HepG2 (cell line): ENCODE measurements around the gene GALR2. TPM values are rescaled to one million over a fixed set of nuclear protein-coding genes. Genes with fewer than 3 reads are reported as not detected.

Source experiments
- ARNT2 ChIP-seq: sonication (generic); formaldehyde crosslinking; IDR thresholded peaks from 2 replicates; pipeline ENCODE4 v1.8.0; 2022; ENCODE audit warnings: mild to moderate bottlenecking, low read depth, missing genetic modification reagents, moderate library complexity
- CEBPB ChIP-seq: IDR thresholded peaks from 2 replicates; pipeline ENCODE4 v1.6.1; 2011; ENCODE audit warnings: low read depth, low read length, improper control_type of control experiment, borderline replicate concordance
- CREB1 ChIP-seq, 2 experiments: fragments of 450-650 bp in 1 of 2; IDR thresholded peaks; 2 replicates each; pipeline ENCODE4 v1.6.1; 2016 to 2017; ENCODE audit warnings: control low read depth in 1 of 2, mild to moderate bottlenecking in 1 of 2, missing compliant biosample characterization in 1 of 2, missing genetic modification characterization in 1 of 2
- DMTF1 ChIP-seq: sonication (generic); formaldehyde crosslinking; IDR thresholded peaks from 2 replicates; pipeline ENCODE4 v1.4.0; 2020; ENCODE audit warnings: mild to moderate bottlenecking, missing genetic modification reagents
- GLI4 ChIP-seq: sonication (generic); formaldehyde crosslinking; IDR thresholded peaks from 2 replicates; pipeline ENCODE4 v1.5.1; 2020; ENCODE audit warnings: missing genetic modification reagents, mild to moderate bottlenecking, moderate library complexity, borderline replicate concordance
- GLMP ChIP-seq: sonication (generic); formaldehyde crosslinking; IDR thresholded peaks from 2 replicates; pipeline ENCODE4 v1.9.0; 2021; ENCODE audit warnings: missing genetic modification reagents, mild to moderate bottlenecking, borderline replicate concordance
- KLF9 ChIP-seq: IDR thresholded peaks from 2 replicates; pipeline ENCODE4 v1.6.1; 2016; ENCODE audit warnings: low read depth
- MAX ChIP-seq: IDR thresholded peaks from 2 replicates; pipeline ENCODE4 v1.6.1; 2012; ENCODE audit warnings: inconsistent platforms
- MTERF4 ChIP-seq: sonication (generic); formaldehyde crosslinking; IDR thresholded peaks from 2 replicates; pipeline ENCODE4 v1.8.0; 2023; ENCODE audit warnings: mild to moderate bottlenecking, missing genetic modification reagents
- NFE2 ChIP-seq: sonication (generic); formaldehyde crosslinking; IDR thresholded peaks from 2 replicates; pipeline ENCODE4 v1.4.0; 2020; ENCODE audit warnings: missing genetic modification reagents
- NKX3-1 ChIP-seq: sonication (generic); formaldehyde crosslinking; IDR thresholded peaks from 2 replicates; pipeline ENCODE4 v1.5.0; 2020; ENCODE audit warnings: missing genetic modification reagents
- REXO4 ChIP-seq: sonication (generic); formaldehyde crosslinking; IDR thresholded peaks from 2 replicates; pipeline ENCODE4 v1.8.0; 2022; ENCODE audit warnings: missing genetic modification reagents, mild to moderate bottlenecking, borderline replicate concordance
- RNF2 ChIP-seq: fragments of 450-650 bp; conservative IDR thresholded peaks from 2 replicates; pipeline ENCODE4 v1.6.1; 2016; ENCODE audit warnings: low read depth
- SALL1 ChIP-seq: sonication (generic); formaldehyde crosslinking; IDR thresholded peaks from 2 replicates; pipeline ENCODE4 v1.8.0; 2022; ENCODE audit warnings: mild to moderate bottlenecking, missing genetic modification reagents
- ZBTB4 ChIP-seq: sonication (generic); formaldehyde crosslinking; IDR thresholded peaks from 2 replicates; pipeline ENCODE4 v1.4.0; 2020; ENCODE audit warnings: missing genetic modification reagents, mild to moderate bottlenecking, borderline replicate concordance
- ZNF160 ChIP-seq: sonication (generic); formaldehyde crosslinking; IDR thresholded peaks from 2 replicates; pipeline ENCODE4 v1.8.0; 2022; ENCODE audit warnings: mild to moderate bottlenecking, inconsistent platforms, missing genetic modification reagents
- ZNF260 ChIP-seq: sonication (generic); formaldehyde crosslinking; IDR thresholded peaks from 2 replicates; pipeline ENCODE4 v1.4.0; 2020; ENCODE audit warnings: missing genetic modification reagents, low read depth, mild to moderate bottlenecking, borderline replicate concordance
- ZNF550 ChIP-seq: sonication (generic); formaldehyde crosslinking; IDR thresholded peaks from 2 replicates; pipeline ENCODE4 v1.4.0; 2020; ENCODE audit warnings: mild to moderate bottlenecking, missing genetic modification reagents, borderline replicate concordance
- ZSCAN20 ChIP-seq: sonication (generic); formaldehyde crosslinking; IDR thresholded peaks from 2 replicates; pipeline ENCODE4 v1.4.0; 2020; ENCODE audit warnings: missing genetic modification reagents, mild to moderate bottlenecking, borderline replicate concordance
- polyA plus RNA-seq, 8 experiments: library from polyadenylated mRNA; depleted of rRNA in 3 of 8; stranded (reverse) in 7 of 8; unstranded in 1 of 8; fragments of >200 nt; fragmentation: Illumina TruSeq in 4 of 8; extraction: Trizol in 4 of 8; gene quantifications; 2 replicates each; pipeline versions ENCODE4 v1.2.1 to v1.2.3, GENCODE V29; 2011 to 2016; ENCODE audit warnings: low read depth in 4 of 8, missing spikeins in 1 of 8, mixed read lengths in 1 of 8; ENCODE audit not compliant: insufficient read depth in 1 of 8
- total RNA-seq, 5 experiments: library from RNA; depleted of rRNA; stranded (reverse); fragments of >200 nt; fragmentation: Illumina TruSeq; extraction: Trizol; gene quantifications; 2 replicates each; pipeline ENCODE4 v1.2.3, GENCODE V29; 2016; ENCODE audit warnings: low read depth in 1 of 5

The GALR2 gene
- total and polyA plus RNA-seq, 2 of the 13 experiments (the other 11 are each of a cell fraction or from before 2014, with no cell fraction given) = 0.48 to 0.58 TPM

GRCh38 chr17:76103274-76104139 lies 28.9 kb downstream of the GALR2 start, which contains the start of gene EXOC7 (continued):
- TF ChIP-seq MAX (peak; percentile 64; the same call in 1 of the 2 replicates), NFE2 (no peak), RNF2 (0 out of 2 replicates have a peak, but pooled peaks have one; percentile 61), CREB1 (IDR thresholded peaks at IDR 0.05) (0 out of 2 replicates have a peak, but pooled peaks have one; percentile 47), CREB1 (CRISPR knock-in tag; IDR thresholded peaks at IDR 0.05) (peak; percentile 79; the same call in 1 of the 2 replicates), ZBTB4 (peak; percentile 92), DMTF1 (no peak), ZNF550 (no peak), ARNT2 (CRISPR knock-in tag) (peak; percentile 80), REXO4 (CRISPR knock-in tag) (no peak), GLI4 (CRISPR knock-in tag) (peak; percentile 88; the same call in 1 of the 2 replicates), SALL1 (CRISPR knock-in tag) (peak; percentile 74), ZSCAN20 (CRISPR knock-in tag) (peak; percentile 23; the same call in 1 of the 2 replicates), ZNF160 (CRISPR knock-in tag) (no peak; the same call in 1 of the 2 replicates), KLF9 (peak; percentile 99), ZNF260 (no peak), CEBPB (no peak), NKX3-1 (CRISPR knock-in tag) (no peak), MTERF4 (CRISPR knock-in tag) (no peak; the same call in 1 of the 2 replicates), GLMP (no peak)
